ENCODE data around the gene HES4. TPM values are rescaled to one million over a fixed set of nuclear protein-coding genes. Genes with fewer than 3 reads are reported as not detected.

The HES4 gene
- total and polyA plus RNA-seq, 2 donors (not counting 1 experiment from before 2014, with no cell fraction given): 0.49 to 2.0 TPM

DNA sequence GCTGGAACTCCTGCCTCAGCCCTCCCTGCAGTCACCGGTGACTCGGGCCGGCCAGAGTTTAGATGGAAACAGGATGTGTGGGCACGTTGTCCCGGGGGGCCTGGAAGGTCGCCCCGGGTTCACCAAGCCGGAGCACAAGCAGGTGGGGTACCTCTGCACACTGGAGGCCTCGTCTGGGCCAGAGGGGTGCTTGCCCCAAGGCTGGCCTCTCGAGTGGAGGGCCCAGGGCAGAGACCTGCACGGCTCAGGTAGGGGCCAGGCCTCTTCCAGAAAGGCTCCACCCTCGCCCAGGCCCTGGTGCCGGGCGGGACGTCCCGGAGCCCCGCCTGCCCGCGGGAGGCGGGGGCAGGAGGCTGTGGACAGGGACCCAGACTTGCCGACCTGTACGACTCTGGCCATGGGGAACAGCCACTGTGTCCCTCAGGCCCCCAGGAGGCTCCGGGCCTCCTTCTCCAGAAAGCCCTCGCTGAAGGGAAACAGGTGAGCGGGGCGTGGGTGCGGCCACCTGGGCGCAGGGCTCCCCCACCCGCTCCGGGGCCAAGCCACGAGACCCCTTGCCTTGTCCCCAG is 33.7 kb downstream of the HES4 start, which contains the start of gene PLEKHN1:
Gene PLEKHN1, plus strand, starts transcription at position 348 of the 569 bp plus-strand sequence. Its CDS starts 50 bp downstream, at position 398.
- no peaks in the 10 kb centered on the region for H4K20me1 ChIP-seq (ENCODE audit: control insufficient read depth, extremely low read depth, insufficient read depth, low read length)
- H3K4me3 ChIP-seq (replicated peaks in 1 of 4; ENCODE audit: control extremely low read depth in 1 of 4, insufficient read depth in 1 of 4, low read depth in 3 of 4, low read length in 4 of 4): peak within 1 kb of the TSS; percentile 41 to 78 (median 70)
- peaks cover 10% of the 10 kb centered on the region for H3K36me3 ChIP-seq (ENCODE audit: control insufficient read depth, insufficient read depth, low read length)
- H3K9ac ChIP-seq (ENCODE audit: insufficient read depth, low read length): peak within 1 kb of the TSS; percentile 79
- H3K4me2 ChIP-seq (ENCODE audit: extremely low read depth, insufficient read depth, low read length): peak within 1 kb of the TSS; percentile 95
- TF ChIP-seq CTCF (conservative IDR thresholded peaks at IDR 0.05 in 1 of 2, IDR thresholded peaks at IDR 0.05 in 1 of 2; ENCODE audit: low read depth in 1 of 2, low read length in 2 of 2) (no peak), EZH2 (IDR thresholded peaks at IDR 0.05; ENCODE audit: low read length, missing control alignments) (no peak)
- peaks cover 2% of the 10 kb centered on the region for H3K79me2 ChIP-seq (ENCODE audit: control insufficient read depth, insufficient read depth, low read length)
- H2AFZ ChIP-seq (ENCODE audit: low read length): peak within 1 kb of the TSS; percentile 92
- no peaks in the 10 kb centered on the region for H3K27me3 ChIP-seq (ENCODE audit: control insufficient read depth, insufficient read depth, low read length)
- peak within 1 kb of the TSS; percentile 90 for H3K27ac ChIP-seq (ENCODE audit: insufficient read depth, low read length)
- peaks cover 8% of the 10 kb centered on the region for H3K4me1 ChIP-seq (ENCODE audit: control insufficient read depth, extremely low read depth, insufficient read depth, low read length)
- peak in 1 of 2 donors; percentile 71 for DNase-seq (ENCODE audit: low read depth in 2 of 2)
- H3K9me3 ChIP-seq (ENCODE audit: control insufficient read depth, insufficient read depth, low read depth, low read length): no peaks in the 10 kb centered on the region

- Histone ChIP-seq H3K4me2 (ENCODE audit: extremely low read depth, insufficient read depth, low read length) (no peak overlapping the region), H2AFZ (ENCODE audit: low read length) (no peak overlapping the region), H3K27me3 (ENCODE audit: control insufficient read depth, insufficient read depth, low read length) (no peaks in the 10 kb centered on the region), H3K27ac (ENCODE audit: insufficient read depth, low read length) (peak overlapping the region; percentile 90), H3K9ac (ENCODE audit: insufficient read depth, low read length) (no peak overlapping the region), H3K79me2 (ENCODE audit: control insufficient read depth, insufficient read depth, low read length) (peaks cover 2% of the 10 kb centered on the region), H3K4me3 (replicated peaks in 1 of 4; ENCODE audit: control extremely low read depth in 1 of 4, insufficient read depth in 1 of 4, low read depth in 3 of 4, low read length in 4 of 4) (peak overlapping the region in 1 of 4 experiments; percentile 69), H3K36me3 (ENCODE audit: control insufficient read depth, insufficient read depth, low read length) (peaks cover 10% of the 10 kb centered on the region), H3K4me1 (ENCODE audit: control insufficient read depth, extremely low read depth, insufficient read depth, low read length) (peaks cover 8% of the 10 kb centered on the region), H3K9me3 (ENCODE audit: control insufficient read depth, insufficient read depth, low read depth, low read length) (no peaks in the 10 kb centered on the region), H4K20me1 (ENCODE audit: control insufficient read depth, extremely low read depth, insufficient read depth, low read length) (no peaks in the 10 kb centered on the region)
- DNase-seq (ENCODE audit: low read depth in 2 of 2): no peak
- TF ChIP-seq CTCF (conservative IDR thresholded peaks at IDR 0.05 in 1 of 2, IDR thresholded peaks at IDR 0.05 in 1 of 2; ENCODE audit: low read depth in 1 of 2, low read length in 2 of 2) (no peak), EZH2 (IDR thresholded peaks at IDR 0.05; ENCODE audit: low read length, missing control alignments) (no peak)
Observed at GRCh38 chr1:965526-966134, 34.3 kb downstream of the HES4 start.

DNA sequence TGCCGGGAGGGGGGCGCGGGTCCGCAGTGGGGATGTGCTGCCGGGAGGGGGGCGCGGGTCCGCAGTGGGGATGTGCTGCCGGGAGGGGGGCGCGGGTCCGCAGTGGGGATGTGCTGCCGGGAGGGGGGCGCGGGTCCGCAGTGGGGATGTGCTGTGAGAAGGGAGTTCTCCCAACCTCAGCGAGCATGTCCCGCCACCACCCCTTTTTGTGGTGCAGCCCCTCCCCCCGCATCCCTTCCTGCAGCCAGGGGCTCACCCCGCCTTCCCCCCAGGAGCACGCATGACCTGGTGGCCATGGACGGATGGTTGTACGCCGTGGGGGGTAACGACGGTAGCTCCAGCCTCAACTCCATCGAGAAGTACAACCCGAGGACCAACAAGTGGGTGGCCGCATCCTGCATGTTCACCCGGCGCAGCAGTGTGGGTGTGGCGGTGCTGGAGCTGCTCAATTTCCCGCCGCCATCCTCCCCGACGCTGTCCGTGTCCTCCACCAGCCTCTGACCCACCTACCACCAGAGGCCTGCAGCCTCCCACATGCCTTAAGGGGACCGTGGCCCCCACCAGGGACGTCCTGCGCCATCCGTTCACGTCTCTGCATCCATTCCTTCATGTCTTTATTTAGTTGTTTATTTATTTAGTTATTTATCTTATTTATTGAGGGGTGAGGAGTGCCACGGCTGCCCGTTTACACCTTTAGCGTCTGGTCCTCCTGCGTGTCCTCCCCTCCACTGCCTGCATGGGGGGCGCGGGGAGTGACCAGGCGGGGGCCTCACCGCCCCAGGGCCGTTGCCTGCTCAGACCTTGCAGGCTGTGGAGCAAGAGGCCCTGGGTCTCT is 35.0 kb downstream of the HES4 start:
- TF ChIP-seq EZH2 (IDR thresholded peaks at IDR 0.05; ENCODE audit: low read length, missing control alignments) (no peak), CTCF (conservative IDR thresholded peaks at IDR 0.05 in 1 of 2, IDR thresholded peaks at IDR 0.05 in 1 of 2; ENCODE audit: low read depth in 1 of 2, low read length in 2 of 2) (no peak)
- Histone ChIP-seq H3K27me3 (ENCODE audit: control insufficient read depth, insufficient read depth, low read length) (no peaks in the 10 kb centered on the region), H3K79me2 (ENCODE audit: control insufficient read depth, insufficient read depth, low read length) (peaks cover 2% of the 10 kb centered on the region), H3K4me3 (replicated peaks in 1 of 4; ENCODE audit: control extremely low read depth in 1 of 4, insufficient read depth in 1 of 4, low read depth in 3 of 4, low read length in 4 of 4) (no peak overlapping the region), H3K4me1 (ENCODE audit: control insufficient read depth, extremely low read depth, insufficient read depth, low read length) (peaks cover 8% of the 10 kb centered on the region), H3K9me3 (ENCODE audit: control insufficient read depth, insufficient read depth, low read depth, low read length) (no peaks in the 10 kb centered on the region), H4K20me1 (ENCODE audit: control insufficient read depth, extremely low read depth, insufficient read depth, low read length) (no peaks in the 10 kb centered on the region), H3K9ac (ENCODE audit: insufficient read depth, low read length) (no peak overlapping the region), H3K4me2 (ENCODE audit: extremely low read depth, insufficient read depth, low read length) (no peak overlapping the region), H3K27ac (ENCODE audit: insufficient read depth, low read length) (no peak overlapping the region), H2AFZ (ENCODE audit: low read length) (no peak overlapping the region), H3K36me3 (ENCODE audit: control insufficient read depth, insufficient read depth, low read length) (peaks cover 10% of the 10 kb centered on the region)
- no peak for DNase-seq (ENCODE audit: low read depth in 2 of 2)

Measured in fibroblast of lung (primary cell).